ENCODE results near the gene GJB4.

The GJB4 gene

GRCh38 chr1:34712007-34712688, 47.4 kb upstream of the GJB4 start:
- TF ChIP-seq CTCF (IDR thresholded peaks at IDR 0.05; ENCODE audit: insufficient read depth, low read length), result no peak
- TF ChIP-seq REST (IDR thresholded peaks at IDR 0.05; ENCODE audit: insufficient replicate concordance, low read depth), result no peak
- no peak for TF ChIP-seq SPI1 (IDR thresholded peaks at IDR 0.05; ENCODE audit: borderline replicate concordance, low read depth)
- no peak for TF ChIP-seq GABPA (IDR thresholded peaks at IDR 0.05; ENCODE audit: low read depth)
- no peak for TF ChIP-seq POLR2AphosphoS5 (IDR thresholded peaks at IDR 0.05; ENCODE audit: low read depth)
- H3K27me3 ChIP-seq (ENCODE audit: insufficient read depth, poor library complexity, severe bottlenecking), result no peaks in the 10 kb centered on the region
- no peak overlapping the region for H3K4me3 ChIP-seq (replicated peaks; ENCODE audit: insufficient read depth, low read length)
- H3K27ac ChIP-seq (replicated peaks), result no peak overlapping the region
- DNase-seq (ENCODE audit: low read depth in 1 of 2, low spot score in 1 of 2), result no peak

- H3K4me3 ChIP-seq (replicated peaks; ENCODE audit: insufficient read depth, low read length), result no peak overlapping the region
- TF ChIP-seq GABPA (IDR thresholded peaks at IDR 0.05; ENCODE audit: low read depth), result no peak
- no peak for TF ChIP-seq CTCF (IDR thresholded peaks at IDR 0.05; ENCODE audit: insufficient read depth, low read length)
- no peak for TF ChIP-seq REST (IDR thresholded peaks at IDR 0.05; ENCODE audit: insufficient replicate concordance, low read depth)
- TF ChIP-seq POLR2AphosphoS5 (IDR thresholded peaks at IDR 0.05; ENCODE audit: low read depth), result no peak
- TF ChIP-seq SPI1 (IDR thresholded peaks at IDR 0.05; ENCODE audit: borderline replicate concordance, low read depth), result no peak
- H3K27me3 ChIP-seq (ENCODE audit: insufficient read depth, poor library complexity, severe bottlenecking), result no peaks in the 10 kb centered on the region
- DNase-seq (ENCODE audit: low read depth in 1 of 2, low spot score in 1 of 2), result no peak
- no peak overlapping the region for H3K27ac ChIP-seq (replicated peaks)
These were observed 46.1 kb upstream of the GJB4 start for GRCh38 chr1:34713443-34713842.

- H3K4me3 ChIP-seq (replicated peaks; ENCODE audit: insufficient read depth, low read length), result no peak overlapping the region
- DNase-seq (ENCODE audit: low read depth in 1 of 2, low spot score in 1 of 2), result no peak
- H3K27me3 ChIP-seq (ENCODE audit: insufficient read depth, poor library complexity, severe bottlenecking), result no peaks in the 10 kb centered on the region
- TF ChIP-seq SPI1 (IDR thresholded peaks at IDR 0.05; ENCODE audit: borderline replicate concordance, low read depth) (no peak), GABPA (IDR thresholded peaks at IDR 0.05; ENCODE audit: low read depth) (no peak), CTCF (IDR thresholded peaks at IDR 0.05; ENCODE audit: insufficient read depth, low read length) (no peak), POLR2AphosphoS5 (IDR thresholded peaks at IDR 0.05; ENCODE audit: low read depth) (no peak), REST (IDR thresholded peaks at IDR 0.05; ENCODE audit: insufficient replicate concordance, low read depth) (no peak)
- no peak overlapping the region for H3K27ac ChIP-seq (replicated peaks)
These were observed 45.2 kb upstream of the GJB4 start for GRCh38 chr1:34714386-34714785.
